ENCODE results near the gene IL15RA. TPM values are rescaled to one million over a fixed set of nuclear protein-coding genes. Genes with fewer than 3 reads are reported as not detected.

The IL15RA gene
- total and polyA plus RNA-seq, 10 of the 15 experiments (the other 5 are each of a cell fraction or from before 2014, with no cell fraction given), result 2.0 to 14.8 (median 12.1) TPM

DNA sequence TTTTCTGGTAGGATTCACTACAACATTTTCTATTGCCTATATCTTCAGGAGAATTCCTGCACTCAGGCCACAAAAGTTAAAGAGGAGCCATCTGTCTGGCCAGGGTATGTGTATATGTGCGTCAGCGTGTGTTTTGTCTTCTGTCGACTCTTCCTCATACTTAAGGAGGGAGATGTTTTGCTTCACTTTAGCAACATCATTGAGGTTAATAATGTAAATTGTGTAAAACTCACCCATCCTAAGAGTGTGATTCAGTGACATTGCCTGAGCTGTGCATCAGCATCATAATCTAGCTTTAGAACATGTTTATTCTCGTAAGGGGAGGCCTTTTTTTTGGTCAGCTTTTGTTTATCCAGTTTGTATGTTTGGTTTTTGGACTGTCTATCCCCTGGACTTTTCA is 63.6 kb downstream of the IL15RA start (continued):
- TF ChIP-seq, protein P1, sequence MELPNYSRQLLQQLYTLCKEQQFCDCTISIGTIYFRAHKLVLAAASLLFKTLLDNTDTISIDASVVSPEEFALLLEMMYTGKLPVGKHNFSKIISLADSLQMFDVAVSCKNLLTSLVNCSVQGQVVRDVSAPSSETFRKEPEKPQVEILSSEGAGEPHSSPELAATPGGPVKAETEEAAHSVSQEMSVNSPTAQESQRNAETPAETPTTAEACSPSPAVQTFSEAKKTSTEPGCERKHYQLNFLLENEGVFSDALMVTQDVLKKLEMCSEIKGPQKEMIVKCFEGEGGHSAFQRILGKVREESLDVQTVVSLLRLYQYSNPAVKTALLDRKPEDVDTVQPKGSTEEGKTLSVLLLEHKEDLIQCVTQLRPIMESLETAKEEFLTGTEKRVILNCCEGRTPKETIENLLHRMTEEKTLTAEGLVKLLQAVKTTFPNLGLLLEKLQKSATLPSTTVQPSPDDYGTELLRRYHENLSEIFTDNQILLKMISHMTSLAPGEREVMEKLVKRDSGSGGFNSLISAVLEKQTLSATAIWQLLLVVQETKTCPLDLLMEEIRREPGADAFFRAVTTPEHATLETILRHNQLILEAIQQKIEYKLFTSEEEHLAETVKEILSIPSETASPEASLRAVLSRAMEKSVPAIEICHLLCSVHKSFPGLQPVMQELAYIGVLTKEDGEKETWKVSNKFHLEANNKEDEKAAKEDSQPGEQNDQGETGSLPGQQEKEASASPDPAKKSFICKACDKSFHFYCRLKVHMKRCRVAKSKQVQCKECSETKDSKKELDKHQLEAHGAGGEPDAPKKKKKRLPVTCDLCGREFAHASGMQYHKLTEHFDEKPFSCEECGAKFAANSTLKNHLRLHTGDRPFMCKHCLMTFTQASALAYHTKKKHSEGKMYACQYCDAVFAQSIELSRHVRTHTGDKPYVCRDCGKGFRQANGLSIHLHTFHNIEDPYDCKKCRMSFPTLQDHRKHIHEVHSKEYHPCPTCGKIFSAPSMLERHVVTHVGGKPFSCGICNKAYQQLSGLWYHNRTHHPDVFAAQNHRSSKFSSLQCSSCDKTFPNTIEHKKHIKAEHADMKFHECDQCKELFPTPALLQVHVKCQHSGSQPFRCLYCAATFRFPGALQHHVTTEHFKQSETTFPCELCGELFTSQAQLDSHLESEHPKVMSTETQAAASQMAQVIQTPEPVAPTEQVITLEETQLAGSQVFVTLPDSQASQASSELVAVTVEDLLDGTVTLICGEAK (IDR thresholded peaks at IDR 0.05; ENCODE audit: borderline replicate concordance), result no peak

DNA sequence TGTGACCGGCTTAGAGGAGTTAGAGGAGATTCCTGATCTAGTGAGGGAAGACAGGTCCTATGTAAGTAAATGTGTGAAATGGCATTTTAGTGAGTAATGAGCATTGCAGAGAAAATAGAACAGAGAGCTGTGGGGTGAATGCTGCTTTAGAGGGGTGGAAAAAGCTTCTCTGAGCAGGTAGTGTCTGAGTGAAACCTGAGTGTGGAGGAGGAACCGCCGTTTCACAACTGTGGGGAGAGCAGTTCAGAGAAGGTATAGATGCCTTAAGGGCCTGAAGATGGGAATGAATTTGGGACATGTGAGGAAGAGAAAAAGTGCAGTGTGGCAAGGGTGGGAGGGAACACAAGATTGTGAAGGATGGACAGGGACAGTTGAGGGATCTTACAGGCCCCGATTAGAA is 65.7 kb downstream of the IL15RA start:
- no TSS peak for BruUV-seq (replicated peaks)
- Histone ChIP-seq H3K27me3 (replicated peaks in 1 of 2; ENCODE audit: control insufficient read depth in 2 of 2, insufficient read depth in 2 of 2, low read length in 1 of 2) (no peaks in the 10 kb centered on the region), H3K4me3 (no peak overlapping the region), H3K27ac (ENCODE audit: control insufficient read depth, insufficient read depth) (no peak overlapping the region), H2AFZ (ENCODE audit: control insufficient read depth, low read depth, low read length) (no peak overlapping the region), H4K20me1 (ENCODE audit: control insufficient read depth, insufficient read depth) (no peaks in the 10 kb centered on the region), H3K9ac (ENCODE audit: control insufficient read depth, insufficient read depth, low read length) (no peak overlapping the region), H3K4me1 (ENCODE audit: control insufficient read depth, insufficient read depth, low read length) (no peaks in the 10 kb centered on the region), H3K36me3 (ENCODE audit: control insufficient read depth in 2 of 2, insufficient read depth in 2 of 2, low read length in 1 of 2) (peaks cover 20 to 30% of the 10 kb centered on the region in 2 experiments), H3K4me2 (ENCODE audit: control insufficient read depth, insufficient read depth) (no peak overlapping the region), H3K79me2 (ENCODE audit: control insufficient read depth, insufficient read depth, low read length) (no peaks in the 10 kb centered on the region), H3K9me3 (replicated peaks; ENCODE audit: control insufficient read depth, insufficient read depth, low read length) (no peaks in the 10 kb centered on the region)
- intact Hi-C loops (cut with micrococcal nuclease; ENCODE audit: unreplicated experiment), result no loop called here
- no peak for FAIRE-seq
- SMC1A ChIA-PET (ENCODE audit: uncharacterized antibody, unreplicated experiment), result no interaction called here
- RAD21 ChIA-PET (ENCODE audit: unreplicated experiment), result no interaction called here
- no peak for DNase-seq (ENCODE audit: low read depth, low spot score)
- POLR2A ChIA-PET, result no interaction called here
- ATAC-seq, result no peak
- CTCF ChIA-PET, result no interaction called here
- in situ Hi-C loops (cut with MboI), result no loop called here
- WGBS (ENCODE audit: insufficient coverage, insufficient replicate concordance, low lambda C conversion rate, missing lambda C conversion rate), result 93% methylated on average over 4 of the region's 4 CpGs
- TF ChIP-seq FOXK2 (IDR thresholded peaks at IDR 0.05) (no peak), NR2F1 (conservative IDR thresholded peaks at IDR 0.05) (no peak), PML (IDR thresholded peaks at IDR 0.05; ENCODE audit: low read length) (no peak), CREM (IDR thresholded peaks at IDR 0.05; ENCODE audit: low read depth) (no peak), FOXM1 (IDR thresholded peaks at IDR 0.05; ENCODE audit: low read depth, low read length) (no peak), SIX5 (IDR thresholded peaks at IDR 0.05; ENCODE audit: low read depth, low read length, severe bottlenecking) (no peak), EP300 (IDR thresholded peaks at IDR 0.05; ENCODE audit: borderline replicate concordance in 1 of 2, control insufficient read depth in 1 of 2, low read depth in 2 of 2, low read length in 2 of 2) (no peak), MYB (IDR thresholded peaks at IDR 0.05; ENCODE audit: borderline replicate concordance, low read depth, low read length) (no peak), ZNF622 (IDR thresholded peaks at IDR 0.05) (no peak), RUNX3 (IDR thresholded peaks at IDR 0.05; ENCODE audit: low read length) (no peak)
- TF ChIP-seq, protein P2, sequence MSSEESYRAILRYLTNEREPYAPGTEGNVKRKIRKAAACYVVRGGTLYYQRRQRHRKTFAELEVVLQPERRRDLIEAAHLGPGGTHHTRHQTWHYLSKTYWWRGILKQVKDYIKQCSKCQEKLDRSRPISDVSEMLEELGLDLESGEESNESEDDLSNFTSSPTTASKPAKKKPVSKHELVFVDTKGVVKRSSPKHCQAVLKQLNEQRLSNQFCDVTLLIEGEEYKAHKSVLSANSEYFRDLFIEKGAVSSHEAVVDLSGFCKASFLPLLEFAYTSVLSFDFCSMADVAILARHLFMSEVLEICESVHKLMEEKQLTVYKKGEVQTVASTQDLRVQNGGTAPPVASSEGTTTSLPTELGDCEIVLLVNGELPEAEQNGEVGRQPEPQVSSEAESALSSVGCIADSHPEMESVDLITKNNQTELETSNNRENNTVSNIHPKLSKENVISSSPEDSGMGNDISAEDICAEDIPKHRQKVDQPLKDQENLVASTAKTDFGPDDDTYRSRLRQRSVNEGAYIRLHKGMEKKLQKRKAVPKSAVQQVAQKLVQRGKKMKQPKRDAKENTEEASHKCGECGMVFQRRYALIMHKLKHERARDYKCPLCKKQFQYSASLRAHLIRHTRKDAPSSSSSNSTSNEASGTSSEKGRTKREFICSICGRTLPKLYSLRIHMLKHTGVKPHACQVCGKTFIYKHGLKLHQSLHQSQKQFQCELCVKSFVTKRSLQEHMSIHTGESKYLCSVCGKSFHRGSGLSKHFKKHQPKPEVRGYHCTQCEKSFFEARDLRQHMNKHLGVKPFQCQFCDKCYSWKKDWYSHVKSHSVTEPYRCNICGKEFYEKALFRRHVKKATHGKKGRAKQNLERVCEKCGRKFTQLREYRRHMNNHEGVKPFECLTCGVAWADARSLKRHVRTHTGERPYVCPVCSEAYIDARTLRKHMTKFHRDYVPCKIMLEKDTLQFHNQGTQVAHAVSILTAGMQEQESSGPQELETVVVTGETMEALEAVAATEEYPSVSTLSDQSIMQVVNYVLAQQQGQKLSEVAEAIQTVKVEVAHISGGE (CRISPR knock-in tag; IDR thresholded peaks at IDR 0.05), result no peak
- TF ChIP-seq, protein P3, sequence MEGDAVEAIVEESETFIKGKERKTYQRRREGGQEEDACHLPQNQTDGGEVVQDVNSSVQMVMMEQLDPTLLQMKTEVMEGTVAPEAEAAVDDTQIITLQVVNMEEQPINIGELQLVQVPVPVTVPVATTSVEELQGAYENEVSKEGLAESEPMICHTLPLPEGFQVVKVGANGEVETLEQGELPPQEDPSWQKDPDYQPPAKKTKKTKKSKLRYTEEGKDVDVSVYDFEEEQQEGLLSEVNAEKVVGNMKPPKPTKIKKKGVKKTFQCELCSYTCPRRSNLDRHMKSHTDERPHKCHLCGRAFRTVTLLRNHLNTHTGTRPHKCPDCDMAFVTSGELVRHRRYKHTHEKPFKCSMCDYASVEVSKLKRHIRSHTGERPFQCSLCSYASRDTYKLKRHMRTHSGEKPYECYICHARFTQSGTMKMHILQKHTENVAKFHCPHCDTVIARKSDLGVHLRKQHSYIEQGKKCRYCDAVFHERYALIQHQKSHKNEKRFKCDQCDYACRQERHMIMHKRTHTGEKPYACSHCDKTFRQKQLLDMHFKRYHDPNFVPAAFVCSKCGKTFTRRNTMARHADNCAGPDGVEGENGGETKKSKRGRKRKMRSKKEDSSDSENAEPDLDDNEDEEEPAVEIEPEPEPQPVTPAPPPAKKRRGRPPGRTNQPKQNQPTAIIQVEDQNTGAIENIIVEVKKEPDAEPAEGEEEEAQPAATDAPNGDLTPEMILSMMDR (IDR thresholded peaks at IDR 0.05 in 2 of 3, conservative IDR thresholded peaks at IDR 0.05 in 1 of 3; ENCODE audit: control insufficient read depth in 2 of 3, extremely low read depth in 1 of 3, insufficient read depth in 1 of 3, low read depth in 3 of 3, low read length in 3 of 3), result no peak
- TF ChIP-seq, protein P4, sequence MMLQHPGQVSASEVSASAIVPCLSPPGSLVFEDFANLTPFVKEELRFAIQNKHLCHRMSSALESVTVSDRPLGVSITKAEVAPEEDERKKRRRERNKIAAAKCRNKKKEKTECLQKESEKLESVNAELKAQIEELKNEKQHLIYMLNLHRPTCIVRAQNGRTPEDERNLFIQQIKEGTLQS (IDR thresholded peaks at IDR 0.05; ENCODE audit: borderline replicate concordance, extremely low read depth, low read depth, low read length), result no peak

Measured in GM12878 (cell line).